Stimulated activated CD4-positive, alpha-beta T cell treated with anti-CD3 and anti-CD28 coated beads, Interleukin-2, amount 100 ng/mL, for 48 hours (primary cell): ENCODE measurements around the gene GINS1.

Source experiments
- DNase-seq, 2 donors: peaks; one replicate each; pipeline ENCODE4 v3.0.0-alpha.2; 2020

GINS1 gene

DNA sequence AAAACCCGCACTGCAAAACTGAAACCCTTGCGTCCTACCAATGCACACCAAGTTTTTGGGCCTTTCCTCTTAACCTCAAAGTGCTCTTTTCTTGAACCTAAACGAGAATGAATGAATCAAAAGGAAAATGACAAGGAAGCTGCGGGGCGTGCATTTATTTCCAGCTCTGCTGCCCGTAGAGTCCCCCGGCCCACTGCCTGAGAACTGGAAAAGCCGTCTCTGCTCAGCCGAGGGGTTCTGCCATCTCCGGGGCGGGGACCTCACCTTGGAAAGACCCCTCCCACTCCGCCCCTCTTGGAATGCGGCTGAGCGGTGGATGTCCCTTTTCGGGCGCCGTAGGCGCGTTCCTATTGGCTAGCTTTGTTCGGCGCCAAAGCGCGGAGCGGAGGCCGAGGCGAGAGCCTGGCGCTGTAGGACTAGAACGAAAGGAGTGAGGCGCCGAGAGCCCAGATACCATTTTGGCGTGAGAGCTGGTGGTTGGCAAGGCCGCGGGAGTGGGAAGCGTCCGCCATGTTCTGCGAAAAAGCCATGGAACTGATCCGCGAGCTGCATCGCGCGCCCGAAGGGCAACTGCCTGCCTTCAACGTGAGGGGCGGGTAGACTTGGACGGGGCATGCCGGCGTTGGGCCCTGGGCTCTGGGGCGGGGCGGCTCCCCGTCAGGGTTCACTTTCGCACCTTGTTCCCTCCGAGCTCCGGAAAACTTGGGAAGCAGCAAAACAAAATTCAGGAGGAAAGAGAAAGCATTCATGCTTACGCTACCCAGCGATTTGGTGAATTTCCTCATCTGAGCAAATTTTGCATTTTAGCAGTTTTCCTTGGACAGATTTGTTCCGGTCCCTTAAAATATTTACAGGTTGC is at the start of gene GINS1:
GINS1 (plus strand) TSS at position 363 of the 859 bp plus-strand sequence; CDS start at position 511, 148 bp downstream.
- peak; percentile 85 to 87 for DNase-seq

DNA sequence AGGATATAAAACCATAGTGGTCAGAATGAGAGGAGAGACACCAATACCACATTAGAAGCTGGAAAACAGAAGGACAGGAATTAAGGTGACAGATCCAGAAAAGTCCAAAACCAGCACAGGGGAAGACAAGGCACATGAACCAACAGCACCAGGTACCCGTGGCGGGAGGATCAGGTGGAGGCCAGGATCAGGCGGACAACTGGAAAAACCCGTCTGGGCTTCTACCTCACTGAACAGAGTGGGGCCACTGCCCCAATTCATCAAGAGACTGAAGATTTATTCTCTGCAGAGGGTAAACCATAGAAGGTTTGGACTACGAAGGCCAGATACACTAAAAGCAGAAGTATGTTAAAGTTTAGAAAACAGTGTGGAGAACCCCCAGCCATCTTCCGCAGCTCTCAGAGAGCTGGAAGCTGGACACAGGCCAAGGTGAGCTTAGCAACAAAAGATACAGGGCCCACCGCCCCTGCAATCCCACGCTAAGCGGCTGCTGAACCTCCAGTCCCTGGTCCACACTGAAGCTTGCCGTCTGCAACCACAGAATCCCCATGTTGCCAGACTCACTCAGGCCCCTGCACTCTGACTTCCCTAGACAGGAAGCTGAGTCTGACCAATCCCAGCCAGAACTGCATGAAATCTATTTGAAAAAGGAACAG is 46.7 kb upstream of the GINS1 start:
- no peak for DNase-seq

DNA sequence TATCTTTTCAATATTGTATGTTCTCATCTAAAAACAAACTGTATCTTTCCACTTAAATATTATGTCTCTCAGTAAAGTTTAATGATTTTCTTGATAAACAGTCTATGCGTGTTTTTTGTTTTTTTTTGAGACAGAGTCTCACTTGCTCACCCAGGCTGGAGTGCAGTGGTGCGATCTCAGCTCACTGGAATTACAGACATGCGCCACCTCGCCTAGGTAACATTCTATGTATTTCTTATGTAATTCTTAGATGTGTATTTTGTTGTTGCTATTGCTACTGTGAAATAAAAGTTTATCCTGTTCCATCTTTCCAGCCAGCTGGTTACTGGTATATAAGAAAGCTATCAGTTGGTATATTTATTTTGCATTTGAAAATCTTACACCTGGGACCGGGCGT is 46.2 kb upstream of the GINS1 start:
- DNase-seq, result no peak

DNA sequence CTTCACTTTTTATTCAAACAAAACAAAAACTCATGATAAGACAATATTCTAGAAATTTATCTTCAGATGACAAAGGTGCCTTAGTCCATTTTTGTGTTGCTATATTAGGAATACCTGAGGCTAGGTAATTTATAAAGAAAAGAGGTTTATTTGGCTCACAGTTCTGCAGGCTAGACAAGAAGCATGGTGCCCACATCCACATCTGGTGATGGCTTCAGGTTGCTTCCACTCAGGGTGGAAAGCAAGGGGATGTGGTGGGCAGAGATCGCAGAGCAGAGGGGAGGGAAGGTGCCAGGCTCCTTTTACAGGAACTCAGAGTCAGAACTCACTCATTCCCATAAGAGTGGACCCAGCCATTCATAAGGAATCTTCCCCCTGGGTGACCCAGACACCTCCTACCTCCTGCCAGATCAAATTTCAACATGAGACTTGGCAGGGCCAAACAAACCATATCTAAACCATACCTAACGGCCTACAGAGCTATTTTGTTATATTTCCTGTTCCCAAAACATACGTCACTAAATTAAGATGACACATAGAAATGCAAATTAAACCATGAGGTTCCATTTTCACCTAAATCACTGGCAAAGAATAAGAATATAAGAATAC is 43.2 kb upstream of the GINS1 start:
- DNase-seq, result no peak

- no peak for DNase-seq
Observed at GRCh38 chr20:25364879-25365699, 42.4 kb upstream of the GINS1 start.

- DNase-seq, result no peak
Observed at GRCh38 chr20:25368526-25368925, 38.9 kb upstream of the GINS1 start.

DNA sequence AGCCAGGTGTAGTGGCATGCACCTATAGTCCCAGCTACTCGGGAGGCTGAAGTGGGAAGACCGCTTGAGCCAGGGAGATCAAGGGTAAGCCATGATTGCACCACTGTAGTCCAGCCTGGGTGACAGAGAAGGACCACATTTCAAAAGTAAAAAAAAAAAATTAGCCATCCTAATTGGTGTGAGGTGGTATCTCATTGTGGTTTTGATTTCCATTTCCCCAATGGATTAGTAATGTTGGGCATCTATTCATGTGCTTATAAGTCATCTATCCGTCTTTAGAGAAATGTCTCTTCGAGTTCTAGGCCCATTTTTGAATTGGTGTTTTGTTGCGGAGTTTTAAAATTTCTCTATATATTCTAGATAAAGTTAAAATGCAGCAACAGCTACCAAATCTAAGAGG is 38.5 kb upstream of the GINS1 start:
- DNase-seq, result no peak

- no peak for DNase-seq
Observed at GRCh38 chr20:25369529-25369928, 37.9 kb upstream of the GINS1 start.

GRCh38 chr20:25369971-25370370 is 37.5 kb upstream of the GINS1 start:
- DNase-seq, result no peak

DNA sequence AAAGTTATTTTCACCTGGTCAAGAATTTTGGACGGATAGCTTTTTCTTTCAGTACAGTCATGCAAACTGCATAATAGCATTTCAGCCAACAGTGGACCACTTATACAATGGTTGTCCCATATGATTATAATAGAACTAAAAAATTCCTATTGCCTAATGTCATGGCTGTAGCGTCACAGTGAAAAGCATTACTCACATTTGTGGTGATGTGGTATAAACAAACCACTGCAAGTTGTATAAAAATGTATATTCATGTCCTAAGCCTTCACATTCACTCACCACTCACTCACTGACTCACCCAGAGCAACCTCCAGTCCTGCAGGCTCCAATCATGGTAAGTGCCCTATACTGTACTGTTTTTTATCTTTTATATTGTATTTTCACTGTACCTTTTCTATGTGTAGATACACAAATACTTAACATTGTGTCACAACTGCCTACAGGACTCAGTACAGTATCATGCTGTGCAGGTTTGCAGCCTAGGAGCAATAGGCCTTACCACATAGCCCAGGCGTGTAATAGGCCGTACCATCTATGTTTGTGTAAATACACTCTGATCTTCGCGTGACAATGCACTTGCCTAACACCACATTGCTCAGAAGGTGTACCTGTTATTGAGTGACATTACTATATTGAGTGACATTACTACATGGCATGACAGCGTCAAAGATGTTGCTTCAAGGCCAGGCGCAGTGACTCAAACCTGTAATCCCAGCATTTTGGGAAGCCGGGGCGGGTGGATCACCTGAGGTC is 34.7 kb upstream of the GINS1 start:
- DNase-seq, result no peak

DNA sequence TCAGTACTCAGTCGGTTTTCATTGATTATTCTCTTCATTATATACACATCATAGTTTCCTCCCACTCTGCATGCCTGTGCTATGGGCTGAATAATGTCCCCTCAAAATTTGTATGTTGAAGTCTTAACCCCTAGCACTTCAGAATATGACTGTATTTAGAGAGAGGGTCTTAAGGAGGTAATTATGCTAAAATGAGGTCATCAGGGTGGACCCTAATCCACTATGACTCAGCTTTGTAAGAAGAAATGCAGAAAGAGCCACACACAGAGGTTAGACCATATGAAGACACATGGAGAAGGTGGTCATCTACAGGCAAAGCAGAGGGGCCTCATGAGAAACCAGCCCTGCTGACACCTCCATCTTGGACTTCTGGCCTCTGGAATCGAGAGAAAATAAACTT is 32.6 kb upstream of the GINS1 start:
- no peak for DNase-seq

DNA sequence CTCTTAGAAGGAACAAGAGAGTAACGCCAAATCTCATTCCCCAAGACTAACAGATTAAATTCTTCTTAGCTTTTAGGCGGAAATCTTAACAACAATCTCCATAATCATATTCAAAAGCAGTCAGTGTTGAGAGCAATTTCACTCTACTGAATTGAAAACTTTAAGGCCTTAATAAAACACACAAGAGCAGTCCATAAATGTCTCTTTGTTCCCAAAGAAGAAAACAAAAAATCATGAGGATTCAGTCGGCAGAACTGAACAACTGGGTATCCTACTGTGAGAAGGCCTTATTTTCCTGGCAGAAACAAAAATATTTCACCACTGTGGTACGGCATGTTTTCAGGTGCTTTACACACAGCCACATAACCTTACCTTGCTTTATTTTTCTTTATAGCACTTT is 31.2 kb upstream of the GINS1 start:
- no peak for DNase-seq

- DNase-seq, result no peak
Observed at GRCh38 chr20:25376886-25377285, 30.6 kb upstream of the GINS1 start.

DNA sequence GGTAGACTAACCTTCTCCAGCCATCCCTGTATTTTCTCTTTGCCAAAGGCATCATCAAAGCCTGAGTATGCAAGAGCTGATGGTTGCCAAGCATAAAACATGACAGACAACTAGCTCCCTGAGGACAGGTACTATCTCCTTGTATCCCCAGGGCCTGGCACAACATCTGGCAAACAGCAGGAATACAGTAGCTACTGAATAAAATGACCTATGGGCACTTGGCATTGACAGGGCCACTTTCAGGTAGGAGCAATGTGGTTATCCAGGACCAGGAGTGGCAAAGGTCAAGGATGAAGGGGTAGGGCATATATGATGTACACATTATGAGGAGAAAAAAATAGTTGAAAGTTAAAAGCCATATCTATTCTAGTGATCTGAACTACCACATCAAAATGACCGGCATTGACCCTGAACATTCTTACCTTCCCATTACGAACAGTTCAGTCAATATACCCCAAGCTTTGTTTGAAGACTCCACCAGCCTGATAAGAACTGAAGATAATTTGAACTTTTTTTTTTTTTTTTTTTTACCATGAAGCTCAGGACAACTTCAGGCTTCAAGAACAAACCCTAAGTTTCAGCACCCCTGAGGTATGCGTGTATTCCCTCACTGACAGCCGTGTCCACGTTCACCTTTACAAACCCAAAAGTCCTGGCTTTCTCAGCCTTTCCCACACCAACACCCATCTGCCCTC is 29.1 kb upstream of the GINS1 start:
- DNase-seq, result no peak

- no peak for DNase-seq
Observed at GRCh38 chr20:25378884-25379733, 28.4 kb upstream of the GINS1 start.

- DNase-seq, result no peak
Observed at GRCh38 chr20:25380945-25381614, 26.4 kb upstream of the GINS1 start.

DNA sequence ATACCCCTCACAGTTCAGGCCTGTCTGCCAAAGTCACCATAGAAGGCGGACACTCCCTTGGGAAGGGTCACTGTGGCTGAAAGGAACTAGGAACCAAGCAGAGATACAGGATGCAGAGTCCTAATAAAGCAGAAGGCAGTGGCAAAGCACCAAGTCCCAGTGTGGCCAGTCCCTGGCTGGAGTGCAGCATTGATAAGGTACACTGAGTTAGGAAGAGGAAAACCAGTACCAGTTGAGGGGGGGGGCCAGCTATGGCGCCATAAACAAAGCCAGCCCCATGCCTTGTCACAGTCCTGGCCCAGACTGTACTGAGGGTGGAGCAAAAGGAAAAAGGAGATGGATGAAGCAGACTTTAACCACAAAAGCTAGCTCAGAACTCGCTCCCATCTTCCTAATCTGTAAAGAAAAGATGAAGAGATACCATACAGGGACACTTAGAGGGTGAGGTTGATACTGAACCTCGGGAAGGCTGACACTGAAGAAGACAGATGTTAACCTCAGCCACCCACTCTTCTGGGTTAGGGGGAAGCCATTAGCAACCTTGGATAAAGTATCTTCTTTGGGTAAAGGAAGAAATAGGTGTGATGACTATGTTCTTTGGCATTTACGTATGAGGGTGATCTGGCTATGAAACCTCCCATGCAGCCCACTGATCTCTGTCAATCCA is 24.6 kb upstream of the GINS1 start:
- no peak for DNase-seq

GRCh38 chr20:25389401-25389857 is 18.0 kb upstream of the GINS1 start:
- no peak for DNase-seq

DNA sequence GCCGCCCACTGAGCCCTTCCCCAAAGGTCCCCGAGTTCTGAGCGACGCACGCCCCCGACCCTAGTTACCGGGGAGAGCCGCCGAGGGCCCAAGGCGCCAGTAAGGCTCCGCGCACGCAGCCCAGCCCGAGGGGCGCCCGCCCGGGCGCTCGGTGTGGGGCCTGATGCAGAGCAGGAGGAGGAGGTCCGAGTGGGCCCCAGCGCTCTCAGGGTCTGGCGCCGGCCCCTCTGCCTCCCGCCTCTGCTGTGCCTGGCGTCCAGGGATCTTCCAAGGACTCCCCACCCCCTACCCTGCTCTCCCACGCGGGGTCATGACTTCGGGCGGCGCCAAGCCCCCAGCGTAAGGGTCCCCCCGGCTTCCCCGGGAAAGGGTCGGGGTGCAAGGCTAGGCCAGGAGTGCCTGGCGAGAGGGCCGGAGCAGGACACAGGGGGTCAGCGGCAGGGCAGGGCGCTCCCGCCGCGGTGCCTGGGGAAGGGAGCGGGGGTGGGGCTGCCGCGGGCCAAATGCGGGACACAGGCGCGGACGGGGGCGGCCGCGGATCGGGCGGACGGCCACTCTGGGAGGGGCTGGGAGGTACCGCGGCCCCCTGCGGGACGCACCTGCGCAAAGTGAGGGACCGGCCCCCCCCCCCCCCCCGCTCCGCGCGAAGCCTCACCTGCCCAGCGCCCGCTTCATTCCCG is 17.5 kb upstream of the GINS1 start:
- DNase-seq, result peak in 1 of 2 donors; percentile 18
